ENCODE results near the gene EIF6. TPM values are rescaled to one million over a fixed set of nuclear protein-coding genes. Genes with fewer than 3 reads are reported as not detected.

Gene EIF6
- total RNA-seq, 1 donor from 2014 or later = 124 TPM

DNA sequence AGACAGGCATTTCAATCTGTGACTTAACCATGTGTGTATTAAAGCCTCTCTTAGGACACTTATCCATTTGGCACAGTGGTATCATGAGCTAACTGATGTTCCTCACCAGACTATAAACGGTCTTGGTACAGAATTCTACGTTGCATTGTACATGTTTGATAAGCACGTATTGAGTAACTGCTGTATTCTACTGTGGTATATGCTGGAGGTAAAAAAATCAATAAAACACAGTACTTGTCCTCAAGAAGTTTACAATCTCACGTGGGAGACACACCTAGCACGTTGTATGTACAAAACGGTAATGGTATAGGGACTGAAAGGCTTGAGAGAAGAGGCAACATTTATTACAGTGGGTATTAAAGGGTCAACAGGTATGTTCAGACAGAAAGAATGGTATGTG, 40.8 kb upstream of the EIF6 start:
- DNase-seq (ENCODE audit: extremely low spot score in 2 of 2) = no peak
- H3K4me1 ChIP-seq = peaks cover under 1% of the 10 kb centered on the region
- no peak overlapping the region for H3K27ac ChIP-seq
- intact Hi-C loops (cut with DNase I) = no loop called here
- H3K9me3 ChIP-seq = no peaks in the 10 kb centered on the region
- peaks cover 0 to 4% of the 10 kb centered on the region in 2 donors for H3K36me3 ChIP-seq
- H3K4me3 ChIP-seq = no peak overlapping the region
- no peaks in the 10 kb centered on the region for H3K27me3 ChIP-seq
- TF ChIP-seq, protein P1, sequence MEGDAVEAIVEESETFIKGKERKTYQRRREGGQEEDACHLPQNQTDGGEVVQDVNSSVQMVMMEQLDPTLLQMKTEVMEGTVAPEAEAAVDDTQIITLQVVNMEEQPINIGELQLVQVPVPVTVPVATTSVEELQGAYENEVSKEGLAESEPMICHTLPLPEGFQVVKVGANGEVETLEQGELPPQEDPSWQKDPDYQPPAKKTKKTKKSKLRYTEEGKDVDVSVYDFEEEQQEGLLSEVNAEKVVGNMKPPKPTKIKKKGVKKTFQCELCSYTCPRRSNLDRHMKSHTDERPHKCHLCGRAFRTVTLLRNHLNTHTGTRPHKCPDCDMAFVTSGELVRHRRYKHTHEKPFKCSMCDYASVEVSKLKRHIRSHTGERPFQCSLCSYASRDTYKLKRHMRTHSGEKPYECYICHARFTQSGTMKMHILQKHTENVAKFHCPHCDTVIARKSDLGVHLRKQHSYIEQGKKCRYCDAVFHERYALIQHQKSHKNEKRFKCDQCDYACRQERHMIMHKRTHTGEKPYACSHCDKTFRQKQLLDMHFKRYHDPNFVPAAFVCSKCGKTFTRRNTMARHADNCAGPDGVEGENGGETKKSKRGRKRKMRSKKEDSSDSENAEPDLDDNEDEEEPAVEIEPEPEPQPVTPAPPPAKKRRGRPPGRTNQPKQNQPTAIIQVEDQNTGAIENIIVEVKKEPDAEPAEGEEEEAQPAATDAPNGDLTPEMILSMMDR (IDR thresholded peaks at IDR 0.05) = no peak
- TF ChIP-seq POLR2AphosphoS5 (IDR thresholded peaks at IDR 0.05; ENCODE audit: insufficient read depth in 1 of 2, low read depth in 1 of 2) (no peak), POLR2A (IDR thresholded peaks at IDR 0.05) (no peak)

DNA sequence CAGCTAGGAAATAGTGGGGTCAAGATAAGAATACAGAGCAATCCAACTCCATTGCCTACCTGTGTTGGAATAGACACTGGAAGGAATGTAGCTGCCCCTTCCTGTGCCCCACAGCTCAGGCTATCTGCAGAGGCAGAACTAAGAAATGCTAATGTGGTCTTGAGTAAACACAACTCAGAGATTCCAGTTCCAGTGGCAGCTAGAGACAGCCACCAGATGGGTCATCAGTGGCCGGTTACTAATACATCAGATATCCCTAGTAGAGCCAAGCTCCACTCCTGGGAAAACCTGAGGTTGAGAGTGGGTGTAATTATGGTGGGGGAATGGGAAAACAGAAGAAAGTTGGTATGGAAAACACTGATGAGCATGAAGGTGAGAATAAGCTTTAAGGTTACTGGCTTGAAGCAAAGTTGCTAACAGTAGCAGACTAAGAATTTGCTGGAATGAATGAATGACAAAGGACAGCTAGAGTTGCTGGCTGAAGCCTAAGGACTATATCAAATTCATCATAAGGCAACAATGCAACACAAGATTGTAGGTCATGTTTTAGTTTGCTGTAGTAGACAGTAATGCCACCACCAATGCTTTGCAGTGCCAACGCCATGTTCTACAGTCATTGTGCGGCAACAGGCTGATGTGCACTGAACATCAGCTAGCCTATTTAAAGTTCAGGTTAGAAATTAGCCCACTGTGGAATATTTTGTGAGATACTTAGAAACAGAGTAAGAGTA, 36.0 kb upstream of the EIF6 start:
- Histone ChIP-seq H3K9me3 (no peaks in the 10 kb centered on the region), H3K27me3 (no peaks in the 10 kb centered on the region), H3K36me3 (peaks cover 0 to 4% of the 10 kb centered on the region in 2 donors), H3K4me3 (no peak overlapping the region), H3K4me1 (peaks cover 25% of the 10 kb centered on the region), H3K27ac (no peak overlapping the region)
- DNase-seq (ENCODE audit: extremely low spot score in 2 of 2) = no peak
- no peak for TF ChIP-seq POLR2A (IDR thresholded peaks at IDR 0.05)
- intact Hi-C loops (cut with DNase I) = no loop called here

DNA sequence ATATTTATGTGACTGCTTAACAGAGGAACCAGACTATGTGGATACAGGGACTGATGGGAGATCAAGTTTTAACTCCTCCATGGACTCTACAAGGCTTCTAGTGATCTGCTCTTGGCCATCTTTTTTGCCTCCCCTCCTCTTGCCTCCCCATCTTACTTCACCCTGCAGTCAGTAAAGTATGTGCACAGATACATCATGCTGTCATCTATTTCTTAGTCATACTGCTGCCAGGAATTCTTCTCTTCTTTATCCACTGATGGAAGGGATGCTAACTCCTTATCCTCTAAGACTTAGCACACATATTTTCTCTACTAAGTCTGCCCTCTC, 35.3 kb upstream of the EIF6 start:
- H3K4me1 ChIP-seq = peaks cover 25% of the 10 kb centered on the region
- no peak overlapping the region for H3K27ac ChIP-seq
- peaks cover 0 to 4% of the 10 kb centered on the region in 2 donors for H3K36me3 ChIP-seq
- TF ChIP-seq POLR2AphosphoS5 (IDR thresholded peaks at IDR 0.05; ENCODE audit: insufficient read depth in 1 of 2, low read depth in 1 of 2) (no peak), POLR2A (IDR thresholded peaks at IDR 0.05) (no peak)
- TF ChIP-seq, protein P1 (IDR thresholded peaks at IDR 0.05) = no peak
- no peak for DNase-seq (ENCODE audit: extremely low spot score in 2 of 2)
- intact Hi-C loops (cut with DNase I) = no loop called here
- no peak overlapping the region for H3K4me3 ChIP-seq
- no peaks in the 10 kb centered on the region for H3K27me3 ChIP-seq
- H3K9me3 ChIP-seq = no peaks in the 10 kb centered on the region

- H3K27ac ChIP-seq = peak overlapping the region; percentile 58
- TF ChIP-seq, protein P1 (IDR thresholded peaks at IDR 0.05) = no peak
- TF ChIP-seq POLR2AphosphoS5 (IDR thresholded peaks at IDR 0.05; ENCODE audit: insufficient read depth in 1 of 2, low read depth in 1 of 2) = no peak
- TF ChIP-seq POLR2A (IDR thresholded peaks at IDR 0.05) = no peak
Observed at GRCh38 chr20:35319192-35319870, 34.8 kb upstream of the EIF6 start.

GRCh38 chr20:35318502-35319157, 34.1 kb upstream of the EIF6 start:
- H3K9me3 ChIP-seq = no peaks in the 10 kb centered on the region
- peak overlapping the region; percentile 58 for H3K27ac ChIP-seq
- H3K36me3 ChIP-seq = peaks cover 0 to 4% of the 10 kb centered on the region in 2 donors
- intact Hi-C loops (cut with DNase I) = no loop called here
- no peak overlapping the region for H3K4me3 ChIP-seq
- TF ChIP-seq, protein P1 (IDR thresholded peaks at IDR 0.05) = no peak
- TF ChIP-seq POLR2AphosphoS5 (IDR thresholded peaks at IDR 0.05; ENCODE audit: insufficient read depth in 1 of 2, low read depth in 1 of 2) = peak in 1 of 2 donors; percentile 80
- TF ChIP-seq POLR2A (IDR thresholded peaks at IDR 0.05) = no peak
- no peak for DNase-seq (ENCODE audit: extremely low spot score in 2 of 2)
- H3K27me3 ChIP-seq = no peaks in the 10 kb centered on the region
- H3K4me1 ChIP-seq = peaks cover 25% of the 10 kb centered on the region

More at GRCh38 chr20:35319192-35319870, 34.8 kb upstream of the EIF6 start:
- no peaks in the 10 kb centered on the region for H3K27me3 ChIP-seq
- H3K9me3 ChIP-seq = no peaks in the 10 kb centered on the region
- H3K36me3 ChIP-seq = peaks cover 0 to 4% of the 10 kb centered on the region in 2 donors
- H3K4me3 ChIP-seq = no peak overlapping the region
- intact Hi-C loops (cut with DNase I) = no loop called here
- no peak for DNase-seq (ENCODE audit: extremely low spot score in 2 of 2)
- peaks cover 25% of the 10 kb centered on the region for H3K4me1 ChIP-seq
